ENCODE results near the gene CAPN5. TPM values are rescaled to one million over a fixed set of nuclear protein-coding genes. Genes with fewer than 3 reads are reported as not detected.
A peak's percentile ranks its signal among the peaks of the same experiment; 100 is the strongest.

Gene CAPN5
- total RNA-seq, 1 experiment from 2014 or later: 27.4 TPM

GRCh38 chr11:77113382-77114088, 46.8 kb downstream of the CAPN5 start:
- peak; percentile 65 for ATAC-seq
- peak overlapping the region; percentile 64 for H3K27ac Mint-ChIP-seq
- CTCF ChIA-PET: interaction anchor here (0.7 to 8.2 kb wide), 20 partner anchors 9 to 194 kb away, joined by 3 to 86 read pairs (median 5); partner anchors contain the start of gene MYO7A
- POLR2A ChIA-PET: interaction anchor here (0.7 kb wide), 1 partner anchor 20 kb away, joined by 3 read pairs; no protein-coding TSS in a partner anchor
- no peaks in the 10 kb centered on the region for H3K36me3 Mint-ChIP-seq
- TF ChIP-seq, protein P1, sequence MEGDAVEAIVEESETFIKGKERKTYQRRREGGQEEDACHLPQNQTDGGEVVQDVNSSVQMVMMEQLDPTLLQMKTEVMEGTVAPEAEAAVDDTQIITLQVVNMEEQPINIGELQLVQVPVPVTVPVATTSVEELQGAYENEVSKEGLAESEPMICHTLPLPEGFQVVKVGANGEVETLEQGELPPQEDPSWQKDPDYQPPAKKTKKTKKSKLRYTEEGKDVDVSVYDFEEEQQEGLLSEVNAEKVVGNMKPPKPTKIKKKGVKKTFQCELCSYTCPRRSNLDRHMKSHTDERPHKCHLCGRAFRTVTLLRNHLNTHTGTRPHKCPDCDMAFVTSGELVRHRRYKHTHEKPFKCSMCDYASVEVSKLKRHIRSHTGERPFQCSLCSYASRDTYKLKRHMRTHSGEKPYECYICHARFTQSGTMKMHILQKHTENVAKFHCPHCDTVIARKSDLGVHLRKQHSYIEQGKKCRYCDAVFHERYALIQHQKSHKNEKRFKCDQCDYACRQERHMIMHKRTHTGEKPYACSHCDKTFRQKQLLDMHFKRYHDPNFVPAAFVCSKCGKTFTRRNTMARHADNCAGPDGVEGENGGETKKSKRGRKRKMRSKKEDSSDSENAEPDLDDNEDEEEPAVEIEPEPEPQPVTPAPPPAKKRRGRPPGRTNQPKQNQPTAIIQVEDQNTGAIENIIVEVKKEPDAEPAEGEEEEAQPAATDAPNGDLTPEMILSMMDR (IDR thresholded peaks at IDR 0.05): peak; percentile 45
- no peak for TF ChIP-seq GRHL2 (CRISPR knock-in tag; IDR thresholded peaks at IDR 0.05; ENCODE audit: insufficient replicate concordance, severe bottlenecking)
- peaks cover 12% of the 10 kb centered on the region for H3K4me1 Mint-ChIP-seq
- no peaks in the 10 kb centered on the region for H3K27me3 Mint-ChIP-seq (ENCODE audit: low read depth)
- DNase-seq (ENCODE audit: low spot score): peak; percentile 60
- no peak overlapping the region for H3K4me3 Mint-ChIP-seq
- no peaks in the 10 kb centered on the region for H3K9me3 Mint-ChIP-seq

- Mint-ChIP-seq H3K27me3 (ENCODE audit: low read depth) (no peaks in the 10 kb centered on the region), H3K36me3 (no peaks in the 10 kb centered on the region), H3K4me1 (peaks cover 12% of the 10 kb centered on the region), H3K27ac (no peak overlapping the region), H3K9me3 (no peaks in the 10 kb centered on the region), H3K4me3 (no peak overlapping the region)
- no peak for ATAC-seq
- ChIA-PET POLR2A (no interaction called here), CTCF (interaction anchor here (0.9 to 8.2 kb wide), 18 partner anchors 7 to 194 kb away, joined by 3 to 86 read pairs (median 8); partner anchors contain the start of gene MYO7A)
- no peak for DNase-seq (ENCODE audit: low spot score)
- TF ChIP-seq GABPB1 (CRISPR knock-in tag; IDR thresholded peaks at IDR 0.05) (no peak), GRHL2 (CRISPR knock-in tag; IDR thresholded peaks at IDR 0.05; ENCODE audit: insufficient replicate concordance, severe bottlenecking) (no peak), ATF1 (CRISPR knock-in tag; IDR thresholded peaks at IDR 0.05) (no peak), ZNF263 (CRISPR knock-in tag; IDR thresholded peaks at IDR 0.05; ENCODE audit: low read depth) (no peak)
These were observed 47.3 kb downstream of the CAPN5 start for GRCh38 chr11:77114089-77114463.

- DNase-seq (ENCODE audit: low spot score) (peak; percentile 51), ATAC-seq (peak; percentile 83)
- TF ChIP-seq RORB (CRISPR knock-in tag; IDR thresholded peaks at IDR 0.05): no peak
- TF ChIP-seq NR3C1 (CRISPR knock-in tag; conservative IDR thresholded peaks at IDR 0.05; ENCODE audit: low read depth): no peak
- TF ChIP-seq, protein P1 (IDR thresholded peaks at IDR 0.05): peak; percentile 26; the same call in 1 of the 2 replicates
- no peak for TF ChIP-seq NR2C2 (CRISPR knock-in tag; IDR thresholded peaks at IDR 0.05)
- TF ChIP-seq RELA (CRISPR knock-in tag; IDR thresholded peaks at IDR 0.05; ENCODE audit: borderline replicate concordance): no peak
- TF ChIP-seq ZNF138 (CRISPR knock-in tag; conservative IDR thresholded peaks at IDR 0.05): no peak
- Mint-ChIP-seq H3K9me3 (no peaks in the 10 kb centered on the region), H3K4me3 (no peak overlapping the region), H3K36me3 (no peaks in the 10 kb centered on the region), H3K4me1 (peaks cover 12% of the 10 kb centered on the region), H3K27me3 (ENCODE audit: low read depth) (no peaks in the 10 kb centered on the region), H3K27ac (no peak overlapping the region)
- POLR2A ChIA-PET: no interaction called here
- CTCF ChIA-PET: interaction anchor here (0.8 to 8.2 kb wide), 27 partner anchors 9 to 393 kb away, joined by 3 to 86 read pairs (median 5); partner anchors contain the start of genes CAPN5 and MYO7A
These were observed 48.4 kb downstream of the CAPN5 start for GRCh38 chr11:77115181-77115611.

DNA sequence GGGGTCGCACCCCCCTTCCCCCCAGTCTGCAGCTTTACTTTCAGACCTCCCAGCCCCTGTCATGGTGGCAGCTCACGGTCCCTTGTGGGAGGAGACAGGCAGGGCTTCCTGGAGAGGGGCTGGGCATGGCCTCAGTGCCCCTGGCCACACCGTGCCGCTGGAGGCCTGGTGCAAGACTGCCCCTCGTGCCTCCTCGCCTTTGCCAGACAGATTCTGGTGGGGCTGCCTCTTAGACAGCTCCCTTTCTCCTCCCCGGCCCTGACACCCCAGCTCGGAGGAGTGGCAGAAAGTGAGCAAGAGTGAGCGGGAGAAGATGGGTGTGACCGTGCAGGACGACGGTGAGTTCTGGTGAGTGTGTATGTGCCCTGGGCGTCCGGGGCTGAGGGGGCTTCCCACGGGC, 49.2 kb downstream of the CAPN5 start:
- Mint-ChIP-seq H3K27ac (no peak overlapping the region), H3K9me3 (no peaks in the 10 kb centered on the region), H3K27me3 (ENCODE audit: low read depth) (no peaks in the 10 kb centered on the region), H3K4me3 (no peak overlapping the region), H3K36me3 (peaks cover 3% of the 10 kb centered on the region; the same call in 1 of the 2 replicates), H3K4me1 (peaks cover 12% of the 10 kb centered on the region)
- ChIA-PET CTCF (interaction anchor here (1.6 to 8.2 kb wide), 6 partner anchors 9 to 72 kb away, joined by 3 to 86 read pairs (median 18); partner anchors contain the start of gene MYO7A), POLR2A (no interaction called here)
- ATAC-seq: no peak
- DNase-seq (ENCODE audit: low spot score): no peak
- TF ChIP-seq ZNF416 (CRISPR knock-in tag; IDR thresholded peaks at IDR 0.05) (no peak), ZBTB43 (CRISPR knock-in tag; IDR thresholded peaks at IDR 0.05) (no peak), GABPB1 (CRISPR knock-in tag; IDR thresholded peaks at IDR 0.05) (no peak), ZNF423 (CRISPR knock-in tag; IDR thresholded peaks at IDR 0.05) (no peak), TEAD4 (CRISPR knock-in tag; IDR thresholded peaks at IDR 0.05) (no peak), NFE2L1 (CRISPR knock-in tag; IDR thresholded peaks at IDR 0.05) (no peak), SOX15 (CRISPR knock-in tag; IDR thresholded peaks at IDR 0.05) (no peak), PRDM15 (CRISPR knock-in tag; IDR thresholded peaks at IDR 0.05) (no peak)
